ENCODE data around the gene HNRNPUL1.

- no peak for TF ChIP-seq USF1 (IDR thresholded peaks at IDR 0.05)
- TF ChIP-seq EP300 (IDR thresholded peaks at IDR 0.05; ENCODE audit: borderline replicate concordance), result no peak
- no peak for TF ChIP-seq FOXM1 (IDR thresholded peaks at IDR 0.05; ENCODE audit: borderline replicate concordance, low read depth)
- no peak for TF ChIP-seq TAF1 (IDR thresholded peaks at IDR 0.05; ENCODE audit: low read depth)
- no peak for TF ChIP-seq CREB1 (IDR thresholded peaks at IDR 0.05; ENCODE audit: low read depth)
- no peak for TF ChIP-seq TCF12 (IDR thresholded peaks at IDR 0.05; ENCODE audit: low read depth)
- TF ChIP-seq REST (IDR thresholded peaks at IDR 0.05; ENCODE audit: low read depth), result no peak
- TF ChIP-seq EGR1 (IDR thresholded peaks at IDR 0.05), result no peak
- no peak for TF ChIP-seq TEAD4 (IDR thresholded peaks at IDR 0.05)
Observed at GRCh38 chr19:41274802-41275201, 10.6 kb downstream of the HNRNPUL1 start.
